SJSA1 (cell line): ENCODE results near the gene MMEL1. TPM values are rescaled to one million over a fixed set of nuclear protein-coding genes. Genes with fewer than 3 reads are reported as not detected.
"Not testable (repeated sequence)": the region's sequence is repeated elsewhere in the genome, so short reads cannot be mapped to it uniquely, and the experiment has no call there.

Experiments
- DNase-seq, 2 experiments: peaks; one replicate each; pipeline ENCODE4 v3.0.0-alpha.2; 2015 to 2020; ENCODE audit warnings: low spot score in 2 of 2, low read depth in 1 of 2
- H3K27ac ChIP-seq: fragments of 250-450 bp; sonication (Bioruptor Pico); 2 replicates; pipeline ENCODE4 v1.5.1; 2020; ENCODE audit warnings: mild to moderate bottlenecking, moderate library complexity
- H3K27me3 ChIP-seq: fragments of 250-450 bp; sonication (Bioruptor Pico); replicated peaks from 2 replicates; pipeline ENCODE4 v1.5.1; 2020; ENCODE audit warnings: mild to moderate bottlenecking, moderate library complexity
- H3K36me3 ChIP-seq: fragments of 250-450 bp; sonication (Bioruptor Pico); 2 replicates; pipeline ENCODE4 v1.5.1; 2020; ENCODE audit warnings: mild to moderate bottlenecking
- H3K4me1 ChIP-seq: fragments of 250-450 bp; sonication (Bioruptor Pico); replicated peaks from 2 replicates; pipeline ENCODE4 v1.6.1; 2021; ENCODE audit warnings: mild to moderate bottlenecking
- H3K4me3 ChIP-seq: fragments of 250-450 bp; sonication (Bioruptor Pico); 2 replicates; pipeline ENCODE4 v1.5.1; 2020; ENCODE audit warnings: mild to moderate bottlenecking
- H3K9me3 ChIP-seq: fragments of 250-450 bp; sonication (Bioruptor Pico); replicated peaks from 2 replicates; pipeline ENCODE4 v1.5.1; 2020; ENCODE audit warnings: mild to moderate bottlenecking
- total RNA-seq: library from RNA; depleted of rRNA; stranded (reverse); fragments of >200 nt; shearing (Covaris generic); gene quantifications from 2 replicates; pipeline ENCODE4 v1.2.3, GENCODE V29; 2014

MMEL1 gene
- total RNA-seq, 1 experiment from 2014 or later = not detected

- H3K36me3 ChIP-seq = no peaks in the 10 kb centered on the region
- no peaks in the 10 kb centered on the region; the same call in 1 of the 2 replicates for H3K9me3 ChIP-seq
- no peaks in the 10 kb centered on the region for H3K4me1 ChIP-seq
- H3K27ac ChIP-seq = no peak overlapping the region
- no peak for DNase-seq
- no peak overlapping the region for H3K4me3 ChIP-seq
- H3K27me3 ChIP-seq = peaks cover 35% of the 10 kb centered on the region
These were observed 3.7 kb downstream of the MMEL1 start for GRCh38 chr1:2628933-2629626.

- DNase-seq = no peak
- Histone ChIP-seq H3K27me3 (peaks cover 35% of the 10 kb centered on the region), H3K4me3 (no peak overlapping the region), H3K9me3 (no peaks in the 10 kb centered on the region; the same call in 1 of the 2 replicates), H3K27ac (no peak overlapping the region), H3K4me1 (no peaks in the 10 kb centered on the region), H3K36me3 (no peaks in the 10 kb centered on the region)
These were observed 4.5 kb downstream of the MMEL1 start for GRCh38 chr1:2628191-2628932.

- Histone ChIP-seq H3K27me3 (peaks cover 35% of the 10 kb centered on the region), H3K9me3 (no peaks in the 10 kb centered on the region; the same call in 1 of the 2 replicates), H3K36me3 (no peaks in the 10 kb centered on the region), H3K27ac (no peak overlapping the region), H3K4me1 (no peaks in the 10 kb centered on the region), H3K4me3 (no peak overlapping the region)
- DNase-seq = no peak
These were observed 5.1 kb downstream of the MMEL1 start for GRCh38 chr1:2627746-2628145.

DNA sequence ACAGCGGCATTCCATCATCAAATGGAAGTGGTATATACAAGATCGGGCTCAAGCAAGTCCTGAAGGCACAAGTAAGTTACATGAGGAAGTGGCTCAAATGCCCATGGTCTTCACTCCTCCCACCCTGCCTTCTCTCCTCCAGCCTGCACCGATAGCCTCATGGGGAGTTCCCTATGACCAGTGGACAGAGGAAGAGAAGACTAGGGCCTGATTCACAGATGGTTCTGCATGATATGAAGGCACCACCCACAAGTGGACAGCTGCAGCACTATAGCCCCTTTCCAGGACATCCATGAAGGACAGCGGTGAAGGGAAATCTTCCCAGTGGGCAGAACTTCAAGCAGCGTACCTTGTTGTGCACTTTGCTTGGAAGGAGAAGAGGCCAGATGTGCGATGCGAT, 7.1 kb downstream of the MMEL1 start:
- not testable (repeated sequence) for H3K27ac ChIP-seq, H3K4me3 ChIP-seq, DNase-seq, H3K9me3 ChIP-seq, H3K36me3 ChIP-seq, H3K4me1 ChIP-seq
- H3K27me3 ChIP-seq = peaks cover 38% of the 10 kb centered on the region

GRCh38 chr1:2625311-2625710, 7.5 kb downstream of the MMEL1 start:
- Histone ChIP-seq H3K4me1 (no peaks in the 10 kb centered on the region), H3K4me3 (no peak overlapping the region), H3K9me3 (no peaks in the 10 kb centered on the region; the same call in 1 of the 2 replicates), H3K27me3 (peaks cover 39% of the 10 kb centered on the region), H3K36me3 (no peaks in the 10 kb centered on the region), H3K27ac (no peak overlapping the region)
- DNase-seq = peak in 1 of 2 experiments; percentile 25

DNA sequence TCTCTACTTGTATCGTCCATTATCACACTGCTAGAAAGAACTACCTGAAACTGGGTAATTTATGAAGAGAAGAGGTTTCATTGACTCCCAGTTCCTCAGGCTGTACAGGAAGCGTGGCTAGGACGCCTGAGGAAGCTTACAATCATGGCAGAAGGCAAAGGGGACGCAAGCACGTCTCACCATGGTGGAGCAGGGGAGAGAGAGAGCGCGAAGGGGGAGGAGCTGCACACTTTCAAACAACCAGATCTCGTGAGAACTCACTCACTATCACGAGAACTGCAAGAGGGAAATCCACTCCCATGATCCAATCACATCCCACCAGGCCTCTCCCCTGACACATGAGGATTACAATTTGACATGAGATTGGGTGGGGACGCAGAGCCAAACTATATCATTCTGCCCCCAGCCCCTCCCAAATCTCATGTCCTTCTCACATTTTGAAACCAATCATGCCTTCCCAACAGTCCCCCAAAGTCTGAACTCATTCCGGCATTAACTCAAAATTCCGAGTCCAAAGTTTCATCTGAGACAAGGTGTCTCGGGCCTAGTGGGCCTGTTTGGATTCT, 8.0 kb downstream of the MMEL1 start:
- no peaks in the 10 kb centered on the region; the same call in 1 of the 2 replicates for H3K9me3 ChIP-seq
- no peaks in the 10 kb centered on the region for H3K4me1 ChIP-seq
- no peak overlapping the region for H3K4me3 ChIP-seq
- H3K27me3 ChIP-seq = peaks cover 41% of the 10 kb centered on the region
- no peak overlapping the region for H3K27ac ChIP-seq
- H3K36me3 ChIP-seq = no peaks in the 10 kb centered on the region
- peak in 1 of 2 experiments; percentile 27 for DNase-seq

DNA sequence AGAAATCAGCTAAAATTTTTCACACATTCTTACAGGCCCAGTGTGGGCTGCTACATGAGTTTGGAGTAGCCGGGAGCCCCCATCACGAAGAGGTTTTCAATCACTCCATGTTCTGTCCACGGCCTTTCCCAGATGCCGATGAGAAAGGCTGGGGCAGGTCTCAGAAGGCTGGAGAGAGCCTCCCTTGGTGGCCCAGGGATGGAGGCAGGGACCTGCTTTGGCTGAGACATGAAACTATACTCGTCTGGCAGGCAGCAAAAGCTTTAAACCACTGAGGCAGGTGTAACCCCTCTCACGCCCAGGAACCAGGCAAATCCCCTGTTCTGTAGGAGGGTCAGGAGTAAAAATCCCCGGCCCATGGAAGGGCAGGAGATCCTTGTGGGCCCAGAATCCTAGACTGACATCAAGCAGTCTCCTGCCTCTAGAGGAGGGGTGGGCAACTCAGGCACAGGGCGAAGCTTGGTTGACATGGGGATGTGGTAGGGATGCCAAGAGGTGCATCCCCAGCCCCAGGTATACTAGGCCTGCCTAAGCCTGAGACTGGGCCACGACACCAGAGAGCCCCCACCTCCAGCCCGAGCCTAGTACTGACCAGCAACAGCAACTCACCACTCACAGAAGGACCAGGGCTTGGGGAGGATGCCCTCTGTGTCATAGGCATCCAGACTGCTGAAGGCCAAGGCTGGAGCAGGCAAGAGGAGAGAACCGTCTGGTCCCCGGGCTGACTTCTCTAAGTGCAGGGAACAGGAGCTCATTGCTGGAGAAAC, 9.1 kb downstream of the MMEL1 start:
- H3K9me3 ChIP-seq = no peaks in the 10 kb centered on the region; the same call in 1 of the 2 replicates

DNA sequence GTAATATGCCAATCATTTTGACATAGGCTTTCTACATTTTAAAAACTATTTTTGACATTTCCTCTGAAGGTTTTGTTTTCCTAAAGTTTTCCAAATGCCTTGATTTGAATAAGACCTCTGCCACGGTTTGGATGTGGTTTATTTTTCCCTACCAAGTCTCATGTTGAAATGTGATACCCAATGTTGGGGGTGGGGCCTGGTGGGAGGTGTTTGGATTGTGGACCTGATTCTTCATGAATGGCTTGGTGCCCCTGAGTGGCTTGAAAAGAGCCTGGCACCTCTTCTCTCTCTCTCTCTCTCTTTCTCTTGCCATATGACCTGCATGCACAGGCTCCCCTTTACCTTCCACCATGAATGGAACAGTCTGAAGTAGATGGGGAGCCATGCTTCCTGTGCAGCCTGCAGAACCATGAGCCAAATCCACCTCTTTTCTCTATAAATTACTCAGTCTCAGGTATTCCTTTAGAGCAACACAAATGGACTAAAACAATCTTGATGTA, 14.8 kb downstream of the MMEL1 start:
- Histone ChIP-seq H3K36me3 (no peaks in the 10 kb centered on the region), H3K27me3 (peaks cover 12% of the 10 kb centered on the region), H3K4me3 (no peak overlapping the region), H3K27ac (no peak overlapping the region), H3K9me3 (no peaks in the 10 kb centered on the region; the same call in 1 of the 2 replicates), H3K4me1 (no peaks in the 10 kb centered on the region)
- DNase-seq = no peak

More for the DNA sequence above, 9.1 kb downstream of the MMEL1 start:
- DNase-seq = peak in 1 of 2 experiments; percentile 32
- Histone ChIP-seq H3K27me3 (peaks cover 34% of the 10 kb centered on the region), H3K4me3 (no peak overlapping the region), H3K4me1 (no peaks in the 10 kb centered on the region), H3K27ac (no peak overlapping the region), H3K36me3 (no peaks in the 10 kb centered on the region)

- H3K4me3 ChIP-seq = no peak overlapping the region
- no peak for DNase-seq
- no peaks in the 10 kb centered on the region for H3K36me3 ChIP-seq
- H3K9me3 ChIP-seq = no peaks in the 10 kb centered on the region; the same call in 1 of the 2 replicates
- no peak overlapping the region for H3K27ac ChIP-seq
- H3K4me1 ChIP-seq = no peaks in the 10 kb centered on the region
- H3K27me3 ChIP-seq = peaks cover 4% of the 10 kb centered on the region; the same call in 1 of the 2 replicates
These were observed 18.7 kb downstream of the MMEL1 start for GRCh38 chr1:2614145-2614544.

DNA sequence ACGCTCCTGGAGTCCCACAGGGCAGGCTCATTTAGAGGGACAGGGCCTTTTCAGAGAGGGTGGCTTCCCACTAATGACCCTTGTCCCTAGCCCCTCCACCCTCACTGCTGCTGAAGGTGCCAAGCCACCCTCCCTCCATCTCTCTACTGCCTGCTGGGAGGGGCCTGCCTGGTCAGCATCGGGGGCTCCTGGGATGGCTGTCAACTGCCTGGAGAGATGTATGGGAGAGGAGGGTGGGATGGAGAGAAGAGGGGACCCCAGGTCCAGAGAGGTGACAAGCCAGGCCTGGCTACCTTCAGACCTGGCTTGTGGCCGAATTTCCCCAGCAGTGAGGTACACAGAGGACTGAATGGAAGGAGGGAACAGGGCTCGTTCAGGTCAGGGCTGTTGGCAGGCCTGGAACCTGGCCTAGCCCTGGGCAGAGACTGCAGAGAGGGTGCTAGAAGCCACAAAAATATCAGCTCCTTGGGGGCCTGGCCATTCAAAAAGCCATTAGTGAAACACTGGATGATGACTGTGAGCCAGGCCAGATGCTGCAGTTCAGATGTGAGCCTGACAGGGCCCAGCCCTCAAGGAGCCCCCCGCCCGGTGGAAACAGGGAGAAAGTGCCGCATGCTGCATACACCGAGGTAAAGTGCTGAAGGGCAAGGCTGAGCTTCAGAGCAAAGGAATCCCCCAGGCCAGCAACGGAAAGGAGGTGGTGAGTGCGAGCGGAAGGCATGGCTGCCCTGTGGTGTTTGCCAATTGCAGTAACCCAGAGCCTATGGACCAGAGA, 20.0 kb downstream of the MMEL1 start:
- no peak overlapping the region for H3K27ac ChIP-seq
- no peak overlapping the region for H3K4me3 ChIP-seq
- no peak for DNase-seq
- peaks cover 6% of the 10 kb centered on the region; the same call in 1 of the 2 replicates for H3K27me3 ChIP-seq
- no peaks in the 10 kb centered on the region; the same call in 1 of the 2 replicates for H3K9me3 ChIP-seq
- H3K36me3 ChIP-seq = no peaks in the 10 kb centered on the region
- H3K4me1 ChIP-seq = no peaks in the 10 kb centered on the region

DNA sequence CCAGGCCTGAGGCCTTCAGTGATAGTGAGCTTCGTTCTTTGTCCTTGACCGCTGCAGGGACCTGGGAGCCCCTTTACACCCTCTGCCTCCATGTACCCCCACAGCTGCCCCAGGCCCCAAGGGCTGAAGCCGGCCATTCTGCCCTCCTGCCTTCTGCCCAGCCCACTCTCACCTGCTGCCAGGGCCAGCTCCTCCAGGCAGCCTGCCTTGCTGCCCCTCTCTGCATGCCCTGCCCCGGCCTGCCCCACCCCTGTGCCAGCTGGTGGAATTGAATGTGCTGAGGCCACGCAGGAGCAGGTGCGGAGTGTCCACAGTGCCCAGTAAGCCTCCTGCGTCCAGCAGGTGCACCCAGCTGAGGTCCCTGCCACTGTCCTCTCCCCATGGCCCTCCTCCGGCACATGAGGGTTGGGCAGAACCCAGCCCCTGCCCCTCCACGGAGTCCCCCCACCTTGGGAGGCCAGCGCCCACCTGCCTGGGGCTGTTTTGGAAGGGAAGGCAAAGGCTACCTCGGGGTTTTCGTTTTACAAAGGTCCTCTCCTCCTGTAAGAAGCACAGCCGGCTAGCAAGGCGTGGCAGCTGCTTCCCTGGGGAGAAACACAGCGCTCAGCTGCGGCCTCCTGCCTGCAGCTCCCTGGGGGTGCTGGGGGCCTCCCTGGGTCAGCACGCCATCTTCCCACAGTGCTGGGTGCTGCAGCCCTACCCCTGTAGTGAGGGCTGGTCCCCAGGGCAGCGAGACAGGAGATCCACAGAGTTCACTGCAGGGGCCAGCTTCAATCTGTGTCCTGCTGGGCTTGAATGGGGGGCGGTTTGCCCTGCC, 21.0 kb downstream of the MMEL1 start:
- H3K4me1 ChIP-seq = no peaks in the 10 kb centered on the region
- no peaks in the 10 kb centered on the region for H3K36me3 ChIP-seq
- peaks cover 6% of the 10 kb centered on the region; the same call in 1 of the 2 replicates for H3K27me3 ChIP-seq
- DNase-seq = no peak
- no peak overlapping the region for H3K27ac ChIP-seq
- no peaks in the 10 kb centered on the region; the same call in 1 of the 2 replicates for H3K9me3 ChIP-seq
- H3K4me3 ChIP-seq = no peak overlapping the region

GRCh38 chr1:2611031-2611501, 21.8 kb downstream of the MMEL1 start:
- no peaks in the 10 kb centered on the region; the same call in 1 of the 2 replicates for H3K9me3 ChIP-seq
- DNase-seq = peak in 1 of 2 experiments; percentile 3
- peaks cover 6% of the 10 kb centered on the region; the same call in 1 of the 2 replicates for H3K27me3 ChIP-seq
- H3K4me1 ChIP-seq = no peaks in the 10 kb centered on the region
- H3K4me3 ChIP-seq = no peak overlapping the region
- no peaks in the 10 kb centered on the region for H3K36me3 ChIP-seq
- H3K27ac ChIP-seq = no peak overlapping the region
